CD4-positive, CD25-positive, alpha-beta regulatory T cell (primary cell): Measurements from ENCODE around the gene TIGD2. TPM values are rescaled to one million over a fixed set of nuclear protein-coding genes. Genes with fewer than 3 reads are reported as not detected.
"Not testable (repeated sequence)": the region's sequence is repeated elsewhere in the genome, so short reads cannot be mapped to it uniquely, and the experiment has no call there.

Source experiments
- ATAC-seq, 2 donors: fragments of 150-1000 bp; cut with Tn5 transposase; one replicate each; pipeline ENCODE4 v1.10.0; 2021; ENCODE audit warnings: low read depth in 2 of 2, moderate number of reproducible peaks in 2 of 2, moderate library complexity in 1 of 2
- DNase-seq, 3 donors: peaks; one replicate each; pipeline versions ENCODE4 v3.0.0 to v3.0.0-alpha.2; 2012 to 2022; ENCODE audit warnings: mixed read lengths in 1 of 3
- H3K27ac ChIP-seq: one replicate; pipeline ENCODE4 v1.7.0; 2013; ENCODE audit warnings: mild to moderate bottlenecking, low read length; ENCODE audit not compliant: insufficient read depth, poor library complexity, severe bottlenecking
- H3K27me3 ChIP-seq: one replicate; pipeline ENCODE4 v1.7.0; 2013; ENCODE audit warnings: low read length; ENCODE audit not compliant: control insufficient read depth, insufficient read depth
- H3K36me3 ChIP-seq: one replicate; pipeline ENCODE4 v1.7.0; 2013; ENCODE audit warnings: mild to moderate bottlenecking, low read length, moderate library complexity; ENCODE audit not compliant: control insufficient read depth, insufficient read depth
- H3K4me1 ChIP-seq: 2 replicates; pipeline ENCODE4 v1.7.0; 2013; ENCODE audit warnings: mild to moderate bottlenecking, low read length; ENCODE audit not compliant: insufficient read depth, control insufficient read depth, poor library complexity, severe bottlenecking
- H3K4me3 ChIP-seq: one replicate; pipeline ENCODE4 v1.7.0; 2013; ENCODE audit warnings: low read depth, mild to moderate bottlenecking, low read length, moderate library complexity
- H3K9me3 ChIP-seq, 2 experiments: 1 replicate in 1 of 2; 2 replicates in 1 of 2; pipeline ENCODE4 v1.7.0; 2013; ENCODE audit warnings: low read length in 2 of 2, mild to moderate bottlenecking in 1 of 2, moderate library complexity in 1 of 2; ENCODE audit not compliant: control insufficient read depth in 2 of 2
- H3K27ac Mint-ChIP-seq, 3 donors: one replicate each; pipeline ENCODE4 v1.8.0; 2020 to 2022; ENCODE audit warnings: mild to moderate bottlenecking in 3 of 3, mixed read lengths in 3 of 3, moderate library complexity in 2 of 3
- H3K27me3 Mint-ChIP-seq: one replicate; pipeline ENCODE4 v1.8.0; 2022; ENCODE audit warnings: mild to moderate bottlenecking, mixed read lengths
- H3K36me3 Mint-ChIP-seq: one replicate; pipeline ENCODE4 v1.8.0; 2020; ENCODE audit warnings: mixed read lengths
- H3K4me1 Mint-ChIP-seq, 4 donors: one replicate each; pipeline ENCODE4 v1.8.0; 2020 to 2022; ENCODE audit warnings: mixed read lengths in 4 of 4, mild to moderate bottlenecking in 1 of 4
- H3K4me3 Mint-ChIP-seq, 4 donors: one replicate each; pipeline ENCODE4 v1.8.0; 2020 to 2022; ENCODE audit warnings: mild to moderate bottlenecking in 4 of 4, mixed read lengths in 4 of 4, moderate library complexity in 3 of 4
- H3K9me3 Mint-ChIP-seq, 7 donors: one replicate each; pipeline ENCODE4 v1.8.0; 2020 to 2022; ENCODE audit warnings: mixed read lengths in 7 of 7, mild to moderate bottlenecking in 3 of 7, moderate library complexity in 2 of 7
- polyA plus RNA-seq, 4 donors: library from polyadenylated mRNA; unstranded; fragments of 300-500 nt; fragmentation: Illumina TruSeq; gene quantifications; one replicate each; pipeline ENCODE4 v1.2.3, GENCODE V29; 2021
- total RNA-seq: library from RNA; stranded (reverse); gene quantifications from one replicate; pipeline ENCODE4 v1.2.3, GENCODE V29; 2022

Gene TIGD2
- total and polyA plus RNA-seq, 5 donors from 2014 or later: 4.0 to 7.4 (median 6.0) TPM

DNA sequence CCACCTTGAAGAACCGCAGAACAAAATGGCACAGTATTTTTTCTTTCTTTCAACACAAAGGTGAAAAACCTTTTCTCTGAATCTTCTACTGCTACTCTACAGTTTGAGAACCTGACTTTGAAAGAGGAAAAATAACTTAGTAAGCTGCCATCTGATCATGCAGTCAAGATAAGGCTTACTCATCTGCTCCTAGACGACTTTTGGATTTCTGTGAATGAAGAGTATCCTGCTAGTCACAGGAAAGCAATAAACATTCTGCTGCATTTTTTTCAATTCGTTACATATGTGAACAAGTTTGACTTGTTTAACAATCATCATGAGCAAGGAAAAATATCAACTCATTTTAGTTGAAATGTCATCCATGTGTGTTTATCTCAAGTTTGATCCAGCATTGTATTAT lies 25.2 kb downstream of the TIGD2 start:
- no peaks in the 10 kb centered on the region for H3K27me3 Mint-ChIP-seq
- no peaks in the 10 kb centered on the region for H3K4me1 ChIP-seq
- no peak overlapping the region for H3K27ac ChIP-seq
- H3K4me3 Mint-ChIP-seq: no peak overlapping the region
- H3K36me3 ChIP-seq: no peaks in the 10 kb centered on the region
- no peak overlapping the region for H3K27ac Mint-ChIP-seq
- no peaks in the 10 kb centered on the region for H3K9me3 ChIP-seq
- H3K4me3 ChIP-seq: no peak overlapping the region
- H3K9me3 Mint-ChIP-seq: peaks cover 0 to 2% (median 0%) of the 10 kb centered on the region in 7 donors
- H3K36me3 Mint-ChIP-seq: no peaks in the 10 kb centered on the region
- DNase-seq (no peak), ATAC-seq (no peak)
- peaks cover 0 to 2% (median 0%) of the 10 kb centered on the region in 4 donors for H3K4me1 Mint-ChIP-seq
- H3K27me3 ChIP-seq: no peaks in the 10 kb centered on the region

GRCh38 chr4:89137231-89137630 lies 25.9 kb downstream of the TIGD2 start:
- no peak overlapping the region for H3K27ac Mint-ChIP-seq
- no peaks in the 10 kb centered on the region for H3K36me3 ChIP-seq

DNA sequence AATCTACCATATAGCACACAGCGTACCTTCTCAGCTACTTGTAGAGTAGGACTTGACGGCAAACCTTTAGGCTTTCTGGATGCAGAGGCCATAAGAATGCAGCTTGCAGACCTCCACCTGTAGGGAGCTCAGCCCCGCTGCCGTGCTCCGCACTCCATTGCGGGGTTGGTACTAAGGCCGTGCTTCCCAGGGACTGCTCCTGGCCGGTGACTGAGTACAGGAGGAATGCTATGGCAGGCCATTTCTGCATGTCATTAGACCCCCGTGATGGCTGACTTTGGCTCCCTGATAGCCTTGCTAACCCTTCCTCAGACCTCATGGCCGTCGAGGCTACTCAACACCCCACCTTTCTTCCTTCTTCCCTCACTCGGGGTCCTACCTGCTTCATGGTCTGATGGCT lies 26.4 kb downstream of the TIGD2 start:
- H3K27me3 ChIP-seq: no peaks in the 10 kb centered on the region
- no peak for DNase-seq
- H3K4me1 ChIP-seq: no peaks in the 10 kb centered on the region
- no peak overlapping the region for H3K27ac Mint-ChIP-seq
- H3K4me1 Mint-ChIP-seq: peaks cover 0 to 2% (median 0%) of the 10 kb centered on the region in 4 donors
- no peak overlapping the region for H3K4me3 Mint-ChIP-seq
- no peaks in the 10 kb centered on the region for H3K36me3 ChIP-seq
- no peak overlapping the region for H3K4me3 ChIP-seq
- no peak overlapping the region for H3K27ac ChIP-seq
- H3K9me3 Mint-ChIP-seq: peaks cover 0 to under 1% (median 0%) of the 10 kb centered on the region in 7 donors
- no peaks in the 10 kb centered on the region for H3K9me3 ChIP-seq
- H3K36me3 Mint-ChIP-seq: no peaks in the 10 kb centered on the region
- no peaks in the 10 kb centered on the region for H3K27me3 Mint-ChIP-seq
- no peak for ATAC-seq

More at GRCh38 chr4:89137231-89137630, 25.9 kb downstream of the TIGD2 start:
- Mint-ChIP-seq H3K9me3 (peaks cover 0 to 2% (median 0%) of the 10 kb centered on the region in 7 donors), H3K36me3 (no peaks in the 10 kb centered on the region), H3K4me1 (peaks cover 0 to 2% (median 0%) of the 10 kb centered on the region in 4 donors), H3K27me3 (no peaks in the 10 kb centered on the region), H3K4me3 (no peak overlapping the region)
- Histone ChIP-seq H3K9me3 (no peaks in the 10 kb centered on the region), H3K4me3 (no peak overlapping the region), H3K27me3 (no peaks in the 10 kb centered on the region), H3K4me1 (no peaks in the 10 kb centered on the region), H3K27ac (no peak overlapping the region)
- no peak for ATAC-seq
- DNase-seq: no peak

GRCh38 chr4:89140168-89140759 lies 28.9 kb downstream of the TIGD2 start:
- Histone ChIP-seq H3K36me3 (no peaks in the 10 kb centered on the region), H3K4me1 (no peaks in the 10 kb centered on the region), H3K9me3 (no peaks in the 10 kb centered on the region), H3K27me3 (no peaks in the 10 kb centered on the region), H3K4me3 (no peak overlapping the region), H3K27ac (no peak overlapping the region)
- no peak for ATAC-seq
- H3K4me1 Mint-ChIP-seq: peaks cover 0 to 2% (median 0%) of the 10 kb centered on the region in 4 donors
- no peak overlapping the region for H3K4me3 Mint-ChIP-seq
- peaks cover 0 to 7% (median 0%) of the 10 kb centered on the region in 7 donors for H3K9me3 Mint-ChIP-seq
- H3K27me3 Mint-ChIP-seq: no peaks in the 10 kb centered on the region
- no peak for DNase-seq
- no peak overlapping the region for H3K27ac Mint-ChIP-seq
- H3K36me3 Mint-ChIP-seq: no peaks in the 10 kb centered on the region

- no peaks in the 10 kb centered on the region for H3K36me3 ChIP-seq
- no peaks in the 10 kb centered on the region for H3K4me1 Mint-ChIP-seq
Observed at GRCh38 chr4:89142691-89143669, 31.6 kb downstream of the TIGD2 start.

DNA sequence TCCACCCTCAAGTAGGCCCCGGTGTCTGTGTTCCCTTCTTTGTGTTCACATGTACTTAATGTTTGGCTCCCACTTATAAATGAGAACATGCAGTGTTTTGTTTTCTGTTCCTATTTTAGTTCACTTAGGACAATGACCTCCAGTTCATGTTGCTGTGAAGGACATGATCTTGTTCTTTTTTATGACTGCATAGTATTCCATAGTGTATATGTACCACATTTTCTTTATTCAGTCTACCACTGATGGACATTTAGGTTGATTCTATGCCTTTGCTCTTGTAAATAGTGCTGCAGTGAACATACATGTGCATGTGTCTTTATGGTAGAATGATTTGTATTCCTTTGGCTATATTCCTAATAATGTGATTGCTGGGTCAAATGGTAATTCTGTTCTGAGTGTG lies 33.3 kb downstream of the TIGD2 start:
- H3K4me1 Mint-ChIP-seq: not testable (repeated sequence)

More at GRCh38 chr4:89142691-89143669, 31.6 kb downstream of the TIGD2 start:
- Histone ChIP-seq H3K9me3 (no peaks in the 10 kb centered on the region), H3K27me3 (no peaks in the 10 kb centered on the region), H3K27ac (no peak overlapping the region), H3K4me3 (no peak overlapping the region), H3K4me1 (no peaks in the 10 kb centered on the region)
- Mint-ChIP-seq H3K27ac (no peak overlapping the region), H3K27me3 (no peaks in the 10 kb centered on the region), H3K36me3 (no peaks in the 10 kb centered on the region), H3K4me3 (no peak overlapping the region), H3K9me3 (peaks cover 0 to 7% (median 0%) of the 10 kb centered on the region in 7 donors)
- DNase-seq: no peak
- no peak for ATAC-seq

DNA sequence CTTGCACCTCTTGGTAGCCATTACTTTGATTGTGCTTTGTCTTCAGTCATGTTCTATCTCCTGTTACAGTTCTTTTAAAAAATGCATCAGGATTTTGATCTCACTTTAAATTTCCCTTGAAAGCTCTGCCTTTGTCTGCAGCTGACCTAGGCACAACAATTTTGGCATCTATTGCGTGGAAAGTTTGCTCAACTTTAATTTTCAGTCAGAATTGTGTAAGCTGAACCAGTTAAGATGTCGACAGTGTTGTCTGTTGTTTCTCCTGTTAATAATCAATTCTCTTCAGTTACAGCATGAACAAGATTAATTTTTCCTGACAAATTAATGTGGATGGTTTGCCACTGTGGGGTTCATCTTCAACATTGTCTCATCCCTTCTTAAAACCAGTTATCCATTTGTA lies 34.9 kb downstream of the TIGD2 start:
- no peaks in the 10 kb centered on the region for H3K27me3 Mint-ChIP-seq
- H3K27ac Mint-ChIP-seq: no peak overlapping the region
- Histone ChIP-seq H3K9me3 (no peaks in the 10 kb centered on the region), H3K36me3 (no peaks in the 10 kb centered on the region), H3K4me1 (no peaks in the 10 kb centered on the region), H3K4me3 (no peak overlapping the region), H3K27me3 (no peaks in the 10 kb centered on the region), H3K27ac (no peak overlapping the region)
- H3K9me3 Mint-ChIP-seq: peaks cover 0 to 7% (median 2%) of the 10 kb centered on the region in 7 donors
- no peaks in the 10 kb centered on the region for H3K36me3 Mint-ChIP-seq
- no peaks in the 10 kb centered on the region for H3K4me1 Mint-ChIP-seq
- DNase-seq (no peak), ATAC-seq (no peak)
- no peak overlapping the region for H3K4me3 Mint-ChIP-seq

More for the DNA sequence above, 33.3 kb downstream of the TIGD2 start:
- H3K9me3 Mint-ChIP-seq, ATAC-seq, H3K4me1 ChIP-seq, H3K9me3 ChIP-seq, H3K27ac ChIP-seq, H3K4me3 ChIP-seq, DNase-seq, H3K27me3 Mint-ChIP-seq, H3K36me3 Mint-ChIP-seq, H3K36me3 ChIP-seq, H3K27me3 ChIP-seq, H3K27ac Mint-ChIP-seq, H3K4me3 Mint-ChIP-seq: not testable (repeated sequence)
